Kidney epithelial cell (primary cell): ENCODE data around the gene CAPN13. TPM values are rescaled to one million over a fixed set of nuclear protein-coding genes. Genes with fewer than 3 reads are reported as not detected.

Source experiments
- DNase-seq: peaks from one replicate; pipeline ENCODE4 v3.0.0-alpha.2; 2010; ENCODE audit warnings: low read depth
- H3K27me3 ChIP-seq: 2 replicates; pipeline ENCODE4 v1.6.0; 2011; ENCODE audit warnings: low read length; ENCODE audit not compliant: control insufficient read depth, insufficient read depth
- H3K36me3 ChIP-seq: 2 replicates; pipeline ENCODE4 v1.5.1; 2011; ENCODE audit warnings: low read length; ENCODE audit not compliant: control insufficient read depth, insufficient read depth
- H3K4me3 ChIP-seq: 2 replicates; pipeline ENCODE4 v1.5.1; 2011; ENCODE audit warnings: low read depth, mild to moderate bottlenecking, control low read depth, low read length
- total RNA-seq: library from RNA; depleted of rRNA; stranded (reverse); fragments of >200 nt; gene quantifications from 2 replicates; pipeline ENCODE4 v1.2.3, GENCODE V29; 2015
- TF ChIP-seq, protein P1 (sequence below): IDR thresholded peaks from 2 replicates; pipeline ENCODE4 v1.5.1; 2011; ENCODE audit warnings: mild to moderate bottlenecking, moderate library complexity, low read length, control low read depth, inconsistent platforms; ENCODE audit not compliant: insufficient read depth, poor library complexity, severe bottlenecking

The CAPN13 gene
- total RNA-seq, 1 donor from 2014 or later: not detected

DNA sequence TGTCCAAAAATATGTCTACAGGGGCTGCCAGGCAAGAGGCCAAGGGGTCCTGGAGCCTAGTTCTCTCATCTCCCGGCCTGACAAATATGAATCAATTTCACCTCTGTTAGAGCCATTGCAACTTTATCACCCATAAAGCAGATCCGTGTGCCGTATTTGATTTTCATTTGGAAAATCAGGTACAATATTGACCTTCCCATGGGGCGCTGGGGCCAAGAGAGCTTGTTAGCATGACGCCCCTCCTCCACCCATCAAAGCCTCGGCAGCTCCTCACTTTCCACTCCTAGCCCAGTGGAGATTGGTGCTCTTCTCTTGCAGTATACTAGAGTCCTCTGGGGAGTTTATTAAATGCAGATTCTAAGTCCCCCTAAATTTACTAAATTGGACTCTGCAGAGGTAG, 96.8 kb downstream of the CAPN13 start:
- H3K27me3 ChIP-seq: no peaks in the 10 kb centered on the region
- TF ChIP-seq, protein P1, sequence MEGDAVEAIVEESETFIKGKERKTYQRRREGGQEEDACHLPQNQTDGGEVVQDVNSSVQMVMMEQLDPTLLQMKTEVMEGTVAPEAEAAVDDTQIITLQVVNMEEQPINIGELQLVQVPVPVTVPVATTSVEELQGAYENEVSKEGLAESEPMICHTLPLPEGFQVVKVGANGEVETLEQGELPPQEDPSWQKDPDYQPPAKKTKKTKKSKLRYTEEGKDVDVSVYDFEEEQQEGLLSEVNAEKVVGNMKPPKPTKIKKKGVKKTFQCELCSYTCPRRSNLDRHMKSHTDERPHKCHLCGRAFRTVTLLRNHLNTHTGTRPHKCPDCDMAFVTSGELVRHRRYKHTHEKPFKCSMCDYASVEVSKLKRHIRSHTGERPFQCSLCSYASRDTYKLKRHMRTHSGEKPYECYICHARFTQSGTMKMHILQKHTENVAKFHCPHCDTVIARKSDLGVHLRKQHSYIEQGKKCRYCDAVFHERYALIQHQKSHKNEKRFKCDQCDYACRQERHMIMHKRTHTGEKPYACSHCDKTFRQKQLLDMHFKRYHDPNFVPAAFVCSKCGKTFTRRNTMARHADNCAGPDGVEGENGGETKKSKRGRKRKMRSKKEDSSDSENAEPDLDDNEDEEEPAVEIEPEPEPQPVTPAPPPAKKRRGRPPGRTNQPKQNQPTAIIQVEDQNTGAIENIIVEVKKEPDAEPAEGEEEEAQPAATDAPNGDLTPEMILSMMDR: no peak
- no peak for DNase-seq
- no peak overlapping the region for H3K4me3 ChIP-seq
- no peaks in the 10 kb centered on the region for H3K36me3 ChIP-seq

DNA sequence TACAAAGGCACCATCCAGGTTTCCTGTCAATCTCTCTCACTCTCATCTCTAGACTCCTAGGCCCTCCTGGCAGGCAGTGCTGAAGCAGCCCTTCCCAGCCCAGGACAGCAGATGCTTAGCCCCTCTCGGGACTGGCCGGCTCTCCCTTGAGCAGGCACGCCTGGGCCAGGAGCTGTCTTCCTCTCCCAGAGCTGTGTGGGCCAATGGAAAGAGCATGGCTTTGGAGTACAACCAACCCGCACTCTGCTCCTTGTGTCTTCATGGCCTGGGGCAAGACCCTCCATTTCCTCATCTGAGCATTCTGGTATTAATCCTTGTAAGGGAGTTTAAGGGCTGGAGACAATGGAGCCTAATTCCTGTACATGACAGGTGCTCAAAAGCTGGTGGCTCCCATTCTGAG, 97.2 kb downstream of the CAPN13 start:
- Histone ChIP-seq H3K36me3 (no peaks in the 10 kb centered on the region), H3K4me3 (no peak overlapping the region), H3K27me3 (no peaks in the 10 kb centered on the region)
- TF ChIP-seq, protein P1: no peak
- no peak for DNase-seq

DNA sequence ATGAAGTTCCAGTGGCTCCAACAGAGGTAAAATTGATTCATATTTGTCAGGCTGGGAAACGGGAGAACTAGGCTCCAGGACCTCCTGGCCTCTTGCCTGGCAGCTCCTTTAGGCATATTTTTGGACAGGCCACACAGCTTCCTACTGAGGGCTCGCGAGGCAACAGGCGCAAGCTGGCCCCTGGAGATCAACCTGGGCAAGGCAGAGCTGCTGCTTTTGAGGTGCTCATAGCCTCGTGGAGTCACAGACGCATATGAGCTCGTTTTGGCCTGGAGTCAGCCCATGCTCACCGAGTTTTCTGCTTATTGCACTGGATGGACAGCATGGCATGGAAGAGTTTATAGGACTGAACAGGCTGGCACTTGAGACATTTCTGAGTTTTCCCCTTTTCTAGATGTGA, 97.7 kb downstream of the CAPN13 start:
- TF ChIP-seq, protein P1: no peak
- Histone ChIP-seq H3K4me3 (no peak overlapping the region), H3K27me3 (no peaks in the 10 kb centered on the region), H3K36me3 (no peaks in the 10 kb centered on the region)
- no peak for DNase-seq

DNA sequence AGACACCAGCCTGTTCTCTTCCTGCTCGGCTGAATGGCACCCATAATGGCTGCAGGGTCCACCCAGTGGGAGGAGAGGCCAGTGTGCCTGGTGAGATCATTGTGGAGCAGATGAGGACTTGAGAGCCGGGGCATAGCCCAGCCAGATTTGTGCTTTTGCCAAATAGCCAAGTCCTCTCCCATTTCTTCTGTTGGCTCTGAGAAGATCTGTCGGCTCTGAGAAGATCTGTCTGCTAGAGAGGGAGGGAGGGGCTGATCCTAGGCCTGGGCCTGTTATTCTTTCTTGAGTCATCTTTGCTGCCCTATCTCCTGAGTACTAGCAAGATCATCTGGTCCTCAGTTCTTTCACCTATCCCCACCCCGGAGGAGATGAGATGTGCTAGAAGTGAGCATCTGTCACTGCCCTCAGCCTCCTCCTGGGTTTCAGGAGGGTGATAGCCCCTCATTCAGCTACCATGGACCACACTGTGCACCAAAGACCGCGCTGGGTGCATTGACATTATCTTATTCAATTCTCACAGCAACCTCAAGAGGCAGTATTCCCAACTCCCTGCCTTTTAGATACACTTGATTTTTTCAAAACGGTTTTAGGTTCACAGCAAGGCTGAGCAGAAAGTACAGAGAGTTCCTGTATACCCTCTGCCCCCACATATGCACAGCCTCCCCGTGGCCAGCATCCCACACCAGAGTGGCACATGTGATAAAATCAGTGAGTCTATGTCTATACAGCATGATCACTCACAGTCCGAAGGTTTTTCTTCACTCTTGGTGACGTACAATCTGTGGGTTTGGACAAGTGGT, 98.6 kb downstream of the CAPN13 start:
- DNase-seq: no peak
- TF ChIP-seq, protein P1: peak; percentile 39
- no peaks in the 10 kb centered on the region for H3K36me3 ChIP-seq
- H3K27me3 ChIP-seq: no peaks in the 10 kb centered on the region
- H3K4me3 ChIP-seq: no peak overlapping the region

DNA sequence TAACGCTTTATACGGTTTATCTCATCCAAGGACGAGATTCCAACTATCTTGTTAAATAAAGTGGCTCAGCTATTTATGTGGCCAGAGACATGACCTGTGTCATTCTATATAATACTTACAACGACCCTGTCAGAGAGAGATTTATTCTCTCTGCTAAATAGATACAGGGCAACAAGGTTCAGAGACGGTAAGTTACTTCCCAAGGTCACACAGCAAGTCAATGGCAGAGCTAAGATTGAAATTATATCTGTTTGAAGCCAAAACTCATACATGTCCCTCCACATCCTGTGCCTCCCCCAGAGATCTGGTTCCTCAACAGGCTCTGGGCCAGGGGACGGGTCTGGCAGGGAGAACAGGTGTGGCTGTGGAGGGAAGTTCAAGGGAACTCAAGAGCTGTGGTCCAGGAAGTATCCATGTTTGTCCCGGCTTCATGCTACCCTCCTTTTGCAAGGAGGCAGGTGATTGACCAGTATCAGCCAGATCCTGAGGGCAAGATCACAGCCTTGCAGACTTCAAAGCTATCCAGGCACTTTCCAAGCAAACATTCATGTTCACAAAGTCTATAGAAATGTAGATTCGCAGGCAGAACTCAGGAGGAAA, 99.8 kb downstream of the CAPN13 start:
- no peak for DNase-seq
- TF ChIP-seq, protein P1: no peak
- H3K27me3 ChIP-seq: no peaks in the 10 kb centered on the region
- H3K4me3 ChIP-seq: no peak overlapping the region
- H3K36me3 ChIP-seq: no peaks in the 10 kb centered on the region
